ENCODE data around the gene FLAD1. TPM values are rescaled to one million over a fixed set of nuclear protein-coding genes. Genes with fewer than 3 reads are reported as not detected.

FLAD1 gene
- polyA plus RNA-seq, 2 of the 4 experiments (the other 2 are of a cell fraction): 34.1 to 43.5 TPM

- Histone ChIP-seq H3K4me3 (peak overlapping the region; percentile 65), H3K4me1 (peaks cover 41% of the 10 kb centered on the region), H3K9me3 (no peaks in the 10 kb centered on the region), H3K4me2 (peak overlapping the region; percentile 99), H3K27ac (peak overlapping the region; percentile 98 to 100)
- ATAC-seq: no peak
- TF ChIP-seq ZC3H11A (IDR thresholded peaks at IDR 0.05) (no peak), RARB (CRISPR knock-in tag; IDR thresholded peaks at IDR 0.05) (no peak), POLR2AphosphoS2 (conservative IDR thresholded peaks at IDR 0.05; ENCODE audit: low read length) (no peak), POLR2A (IDR thresholded peaks at IDR 0.05; ENCODE audit: low read length) (0 out of 2 replicates have a peak, but pooled peaks have one; percentile 14), EHMT2 (IDR thresholded peaks at IDR 0.05; ENCODE audit: low read depth) (no peak), E2F6 (IDR thresholded peaks at IDR 0.05; ENCODE audit: borderline replicate concordance, low read depth) (no peak), PHF8 (IDR thresholded peaks at IDR 0.05; ENCODE audit: borderline replicate concordance, low read depth) (0 out of 2 replicates have a peak, but pooled peaks have one; percentile 29)
- POLR2A ChIA-PET: interaction anchor here (0.9 to 6.3 kb wide), 11 partner anchors 8 to 115 kb away, joined by 3 to 91 read pairs (median 7); partner anchors contain the start of genes FLAD1, LENEP, PBXIP1 and PMVK
- WGBS (ENCODE audit: missing lambda C conversion rate): 4% methylated on average over 18 of the region's 22 CpGs
- no peak for DNase-seq (ENCODE audit: low read depth in 1 of 2, low spot score in 1 of 2)
- FAIRE-seq: no peak
- CTCF ChIA-PET: interaction anchor here (0.6 to 1.3 kb wide), 4 partner anchors 93 to 981 kb away, joined by 3 to 4 read pairs (median 3); no protein-coding TSS in a partner anchor
These were observed 13.2 kb upstream of the FLAD1 start for GRCh38 chr1:154969860-154970452.

GRCh38 chr1:154970631-154971340, 12.4 kb upstream of the FLAD1 start, which contains the start of gene SHC1:
SHC1 (minus strand) TSS chr1:154970747; CDS start chr1:154970526, 221 bp downstream.
- CTCF ChIA-PET: interaction anchor here (0.6 to 2.2 kb wide), 5 partner anchors 94 to 981 kb away, joined by 3 to 7 read pairs (median 3); no protein-coding TSS in a partner anchor
- H3K9me3 ChIP-seq: no peaks in the 10 kb centered on the region
- 6% methylated on average over 8 of the region's 15 CpGs for WGBS (ENCODE audit: missing lambda C conversion rate)
- peak within 1 kb of the TSS; percentile 65 for H3K4me3 ChIP-seq
- FAIRE-seq (no peak), ATAC-seq (peak; percentile 54 to 74), DNase-seq (ENCODE audit: low read depth in 1 of 2, low spot score in 1 of 2) (peak; percentile 93 to 94)
- peak within 1 kb of the TSS; percentile 98 to 100 for H3K27ac ChIP-seq
- POLR2A ChIA-PET: interaction anchor here (0.6 to 6.3 kb wide), 15 partner anchors 9 to 370 kb away, joined by 3 to 91 read pairs (median 6); partner anchors contain the start of genes ADAM15, FLAD1, LENEP and PBXIP1
- peaks cover 41% of the 10 kb centered on the region for H3K4me1 ChIP-seq
- H3K4me2 ChIP-seq: peak within 1 kb of the TSS; percentile 99
- TF ChIP-seq CHD4 (IDR thresholded peaks at IDR 0.05; ENCODE audit: borderline replicate concordance) (no peak), REST (IDR thresholded peaks at IDR 0.05) (no peak), RARB (CRISPR knock-in tag; IDR thresholded peaks at IDR 0.05) (0 out of 2 replicates have a peak, but pooled peaks have one; percentile 27), HOXB5 (CRISPR knock-in tag; IDR thresholded peaks at IDR 0.05) (0 out of 2 replicates have a peak, but pooled peaks have one; percentile 14), ESRRA (IDR thresholded peaks at IDR 0.05; ENCODE audit: borderline replicate concordance, low read length) (no peak), HMGXB4 (CRISPR knock-in tag; IDR thresholded peaks at IDR 0.05; ENCODE audit: borderline replicate concordance) (no peak), NPAS2 (CRISPR knock-in tag; IDR thresholded peaks at IDR 0.05; ENCODE audit: borderline replicate concordance) (no peak), ATOH8 (CRISPR knock-in tag; IDR thresholded peaks at IDR 0.05; ENCODE audit: low read depth) (no peak), RCOR1 (IDR thresholded peaks at IDR 0.05; ENCODE audit: low read depth, low read length) (no peak), PBX3 (IDR thresholded peaks at IDR 0.05) (no peak), TFCP2L1 (CRISPR knock-in tag; IDR thresholded peaks at IDR 0.05) (0 out of 2 replicates have a peak, but pooled peaks have one; percentile 42), ZNF302 (CRISPR knock-in tag; IDR thresholded peaks at IDR 0.05) (no peak), GATA3 (IDR thresholded peaks at IDR 0.05; ENCODE audit: borderline replicate concordance) (0 out of 2 replicates have a peak, but pooled peaks have one; percentile 11), TP53 (CRISPR knock-in tag; IDR thresholded peaks at IDR 0.05) (peak; percentile 71; the same call in 1 of the 2 replicates), ZFP36 (IDR thresholded peaks at IDR 0.05; ENCODE audit: borderline replicate concordance, partially characterized antibody) (no peak), JUN (IDR thresholded peaks at IDR 0.05) (peak; percentile 83 to 89), HEYL (CRISPR knock-in tag; IDR thresholded peaks at IDR 0.05) (peak; percentile 28; the same call in 1 of the 2 replicates), NR3C1 (IDR thresholded peaks at IDR 0.05) (no peak), POLR2AphosphoS2 (conservative IDR thresholded peaks at IDR 0.05; ENCODE audit: low read length) (no peak), MAX (IDR thresholded peaks at IDR 0.05) (peak; percentile 26), HOXA7 (CRISPR knock-in tag; IDR thresholded peaks at IDR 0.05) (0 out of 2 replicates have a peak, but pooled peaks have one; percentile 70)
